Muscle layer of duodenum (tissue), 2 donors: Measurements from ENCODE around the gene GALNT17.
"Not testable (repeated sequence)": the region's sequence is repeated elsewhere in the genome, so short reads cannot be mapped to it uniquely, and the experiment has no call there.

Experiments
- H3K27ac ChIP-seq: one replicate; pipeline ENCODE4 v1.7.0; 2013; ENCODE audit warnings: mild to moderate bottlenecking, low read length
- H3K27me3 ChIP-seq: one replicate; pipeline ENCODE4 v1.7.0; 2013; ENCODE audit warnings: low read depth, mild to moderate bottlenecking, control low read depth, low read length
- H3K36me3 ChIP-seq, 2 donors: one replicate each; pipeline ENCODE4 v1.7.0; 2013; ENCODE audit warnings: low read length in 2 of 2, control low read depth in 1 of 2, mild to moderate bottlenecking in 1 of 2; ENCODE audit not compliant: insufficient read depth in 2 of 2, control insufficient read depth in 1 of 2
- H3K4me1 ChIP-seq, 2 donors: one replicate each; pipeline ENCODE4 v1.7.0; 2013; ENCODE audit warnings: low read length in 2 of 2, mild to moderate bottlenecking in 2 of 2, control low read depth in 1 of 2, moderate library complexity in 1 of 2; ENCODE audit not compliant: insufficient read depth in 2 of 2, control insufficient read depth in 1 of 2
- H3K4me3 ChIP-seq, 2 donors: one replicate each; pipeline ENCODE4 v1.7.0; 2013; ENCODE audit warnings: low read length in 2 of 2, low read depth in 1 of 2, mild to moderate bottlenecking in 1 of 2
- H3K9me3 ChIP-seq, 2 donors: one replicate each; pipeline ENCODE4 v1.7.0; 2013; ENCODE audit warnings: low read length in 2 of 2, control low read depth in 1 of 2, mild to moderate bottlenecking in 1 of 2; ENCODE audit not compliant: control insufficient read depth in 1 of 2
- donor health status: healthy.

The GALNT17 gene

GRCh38 chr7:71580027-71580426 lies 448.1 kb downstream of the GALNT17 start:
- H3K36me3 ChIP-seq = no peaks in the 10 kb centered on the region
- H3K4me3 ChIP-seq = no peak overlapping the region
- no peaks in the 10 kb centered on the region for H3K27me3 ChIP-seq
- no peak overlapping the region for H3K27ac ChIP-seq
- H3K9me3 ChIP-seq = no peaks in the 10 kb centered on the region
- no peaks in the 10 kb centered on the region for H3K4me1 ChIP-seq

GRCh38 chr7:71584256-71584655 lies 452.3 kb downstream of the GALNT17 start:
- Histone ChIP-seq H3K4me3 (no peak overlapping the region), H3K4me1 (no peaks in the 10 kb centered on the region), H3K27ac (no peak overlapping the region)

GRCh38 chr7:71591876-71592275 lies 459.9 kb downstream of the GALNT17 start:
- H3K27ac ChIP-seq = no peak overlapping the region
- H3K27me3 ChIP-seq = no peaks in the 10 kb centered on the region
- peaks cover 4 to 7% of the 10 kb centered on the region in 2 donors for H3K9me3 ChIP-seq
- H3K4me1 ChIP-seq = no peaks in the 10 kb centered on the region
- no peak overlapping the region for H3K4me3 ChIP-seq
- no peaks in the 10 kb centered on the region for H3K36me3 ChIP-seq

More at GRCh38 chr7:71584256-71584655, 452.3 kb downstream of the GALNT17 start:
- Histone ChIP-seq H3K9me3 (peaks cover 4 to 7% of the 10 kb centered on the region in 2 donors), H3K27me3 (no peaks in the 10 kb centered on the region), H3K36me3 (no peaks in the 10 kb centered on the region)

- not testable (repeated sequence) for H3K4me3 ChIP-seq, H3K4me1 ChIP-seq, H3K36me3 ChIP-seq, H3K27me3 ChIP-seq, H3K27ac ChIP-seq, H3K9me3 ChIP-seq
These were observed 460.4 kb downstream of the GALNT17 start for GRCh38 chr7:71592388-71592787.

GRCh38 chr7:71594736-71595135 lies 462.8 kb downstream of the GALNT17 start:
- Histone ChIP-seq H3K9me3 (no peaks in the 10 kb centered on the region), H3K27me3 (no peaks in the 10 kb centered on the region), H3K36me3 (no peaks in the 10 kb centered on the region), H3K27ac (no peak overlapping the region), H3K4me3 (no peak overlapping the region), H3K4me1 (no peaks in the 10 kb centered on the region)

GRCh38 chr7:71595176-71595575 lies 463.2 kb downstream of the GALNT17 start:
- Histone ChIP-seq H3K4me1 (no peaks in the 10 kb centered on the region), H3K4me3 (no peak overlapping the region), H3K27me3 (no peaks in the 10 kb centered on the region), H3K27ac (no peak overlapping the region), H3K36me3 (no peaks in the 10 kb centered on the region), H3K9me3 (no peaks in the 10 kb centered on the region)

- Histone ChIP-seq H3K4me1 (no peaks in the 10 kb centered on the region), H3K4me3 (no peak overlapping the region), H3K36me3 (no peaks in the 10 kb centered on the region), H3K9me3 (no peaks in the 10 kb centered on the region), H3K27ac (no peak overlapping the region), H3K27me3 (no peaks in the 10 kb centered on the region)
These were observed 466.6 kb downstream of the GALNT17 start for GRCh38 chr7:71598553-71598952.

GRCh38 chr7:71601851-71602250 lies 469.9 kb downstream of the GALNT17 start:
- H3K4me3 ChIP-seq = no peak overlapping the region
- H3K27me3 ChIP-seq = no peaks in the 10 kb centered on the region
- H3K27ac ChIP-seq = no peak overlapping the region
- H3K9me3 ChIP-seq = no peaks in the 10 kb centered on the region
- no peaks in the 10 kb centered on the region for H3K36me3 ChIP-seq
- H3K4me1 ChIP-seq = no peaks in the 10 kb centered on the region

- no peak overlapping the region for H3K4me3 ChIP-seq
- no peaks in the 10 kb centered on the region for H3K4me1 ChIP-seq
- H3K9me3 ChIP-seq = peaks cover 0 to 8% of the 10 kb centered on the region in 2 donors
- no peaks in the 10 kb centered on the region for H3K36me3 ChIP-seq
- H3K27ac ChIP-seq = no peak overlapping the region
- no peaks in the 10 kb centered on the region for H3K27me3 ChIP-seq
These were observed 473.0 kb downstream of the GALNT17 start for GRCh38 chr7:71604818-71605414.

- H3K9me3 ChIP-seq = peaks cover 0 to 8% of the 10 kb centered on the region in 2 donors
- H3K4me3 ChIP-seq = no peak overlapping the region
- H3K36me3 ChIP-seq = no peaks in the 10 kb centered on the region
- no peaks in the 10 kb centered on the region for H3K27me3 ChIP-seq
- no peak overlapping the region for H3K27ac ChIP-seq
- H3K4me1 ChIP-seq = peaks cover 0 to 26% of the 10 kb centered on the region in 2 donors
These were observed 480.0 kb downstream of the GALNT17 start for GRCh38 chr7:71611986-71612385.

- H3K9me3 ChIP-seq = peaks cover 0 to 4% of the 10 kb centered on the region in 2 donors
- H3K27me3 ChIP-seq = no peaks in the 10 kb centered on the region
- no peak overlapping the region for H3K27ac ChIP-seq
- H3K4me1 ChIP-seq = peaks cover 0 to 26% of the 10 kb centered on the region in 2 donors
- no peaks in the 10 kb centered on the region for H3K36me3 ChIP-seq
- H3K4me3 ChIP-seq = no peak overlapping the region
These were observed 481.0 kb downstream of the GALNT17 start for GRCh38 chr7:71612911-71613310.

GRCh38 chr7:71613313-71613712 lies 481.4 kb downstream of the GALNT17 start:
- peaks cover 0 to 26% of the 10 kb centered on the region in 2 donors for H3K4me1 ChIP-seq
- H3K27ac ChIP-seq = no peak overlapping the region
- no peaks in the 10 kb centered on the region for H3K27me3 ChIP-seq
- H3K9me3 ChIP-seq = no peaks in the 10 kb centered on the region
- no peak overlapping the region for H3K4me3 ChIP-seq
- no peaks in the 10 kb centered on the region for H3K36me3 ChIP-seq
